H1 (cell line): ENCODE measurements around the gene MTO1. TPM values are rescaled to one million over a fixed set of nuclear protein-coding genes. Genes with fewer than 3 reads are reported as not detected.

ENCODE experiments used
- CTCF ChIA-PET: fragments of 300-600 bp; sonication (Branson Sonifier 250); formaldehyde crosslinking; loops from one replicate; lab custom pipeline; 2021; ENCODE audit not compliant: partially characterized antibody; lab: Charles Lee
- POLR2A ChIA-PET: fragments of 300-600 bp; sonication (Branson Sonifier 250); formaldehyde crosslinking; loops from one replicate; lab custom pipeline; 2021; ENCODE audit warnings: inconsistent platforms; ENCODE audit not compliant: partially characterized antibody; lab: Charles Lee
- DNase-seq, 2 experiments: peaks; one replicate each; pipeline versions ENCODE4 v3.0.0 to v3.0.0-alpha.2; 2010 to 2022; ENCODE audit warnings: low spot score in 2 of 2, low read depth in 1 of 2, mixed read lengths in 1 of 2
- FAIRE-seq: peaks from 2 replicates; lab custom pipeline; 2011; peaks lifted over from hg19 to GRCh38; lab: Jason Lieb, UNC
- H2AFZ ChIP-seq: 2 replicates; pipeline ENCODE4 v1.8.1; 2012; ENCODE audit warnings: low read length, inconsistent platforms
- H2AK5ac ChIP-seq: 2 replicates; pipeline ENCODE4 v1.6.1; 2013; ENCODE audit warnings: low read depth, low read length
- H2BK120ac ChIP-seq: replicated peaks from 2 replicates; pipeline ENCODE3; 2013; ENCODE audit warnings: low read depth, low read length, inconsistent platforms
- H2BK12ac ChIP-seq: 2 replicates; pipeline ENCODE4 v1.6.1; 2013; ENCODE audit warnings: low read depth, low read length
- H2BK15ac ChIP-seq: 2 replicates; pipeline ENCODE4 v1.6.1; 2013; ENCODE audit warnings: low read length
- H2BK20ac ChIP-seq: 2 replicates; pipeline ENCODE4 v1.6.1; 2013; ENCODE audit warnings: low read length
- H2BK5ac ChIP-seq: 2 replicates; pipeline ENCODE4 v1.6.1; 2013; ENCODE audit warnings: low read depth, low read length
- H3K14ac ChIP-seq: 2 replicates; pipeline ENCODE4 v1.6.1; 2013; ENCODE audit warnings: inconsistent platforms; ENCODE audit not compliant: insufficient read length
- H3K18ac ChIP-seq: 2 replicates; pipeline ENCODE4 v1.6.1; 2013; ENCODE audit warnings: low read length; ENCODE audit errors: extremely low read depth
- H3K23ac ChIP-seq: 2 replicates; pipeline ENCODE4 v1.6.1; 2013; ENCODE audit warnings: inconsistent platforms; ENCODE audit not compliant: insufficient read length
- H3K23me2 ChIP-seq: 2 replicates; pipeline ENCODE4 v1.6.1; 2013; ENCODE audit warnings: low read depth, low read length
- H3K27ac ChIP-seq: 2 replicates; pipeline ENCODE4 v1.6.1; 2011; ENCODE audit warnings: low read depth, low read length, inconsistent platforms
- H3K27me3 ChIP-seq, 4 experiments: replicated peaks in 1 of 4; 1 replicate in 1 of 4; 2 replicates in 3 of 4; pipeline versions ENCODE4 v1.6.1 to v1.8.1; 2011 to 2013; ENCODE audit warnings: low read length in 3 of 4, mild to moderate bottlenecking in 3 of 4, inconsistent platforms in 2 of 4, mixed read lengths in 2 of 4, moderate library complexity in 1 of 4; ENCODE audit not compliant: control insufficient read depth in 3 of 4, insufficient read depth in 3 of 4; ENCODE audit errors: extremely low read depth in 1 of 4
- H3K36me3 ChIP-seq, 4 experiments: 2 replicates each; pipeline versions ENCODE4 v1.6.1 to v1.8.1; 2011 to 2013; ENCODE audit warnings: mild to moderate bottlenecking in 4 of 4, low read length in 3 of 4, moderate library complexity in 2 of 4, control low read depth in 1 of 4, inconsistent platforms in 1 of 4; ENCODE audit not compliant: insufficient read depth in 4 of 4, control insufficient read depth in 2 of 4
- H3K4ac ChIP-seq: replicated peaks from 2 replicates; pipeline ENCODE3; 2013; ENCODE audit warnings: low read length, low read depth, mixed read lengths, inconsistent platforms; ENCODE audit not compliant: insufficient read length
- H3K4me1 ChIP-seq, 4 experiments: replicated peaks in 1 of 4; 1 replicate in 1 of 4; 2 replicates in 3 of 4; pipeline versions ENCODE4 v1.6.1 to v1.8.1; 2011 to 2013; ENCODE audit warnings: low read length in 3 of 4, inconsistent platforms in 2 of 4, mixed read lengths in 1 of 4; ENCODE audit not compliant: insufficient read depth in 4 of 4, control insufficient read depth in 3 of 4
- H3K4me2 ChIP-seq, 2 experiments: 2 replicates each; pipeline versions ENCODE4 v1.6.1 to v1.8.1; 2011 to 2013; ENCODE audit warnings: low read depth in 2 of 2, low read length in 2 of 2, control low read depth in 1 of 2, inconsistent platforms in 1 of 2, mild to moderate bottlenecking in 1 of 2; ENCODE audit not compliant: insufficient read depth in 1 of 2
- H3K4me3 ChIP-seq, 4 experiments: fragments of 200-600, 300-600 bp in 1 of 4; sonication (generic), shearing (Covaris generic), sonication (Bioruptor Twin) in 1 of 4; 2 replicates each; pipeline versions ENCODE4 v1.5.1 to v1.8.1; 2011 to 2016; ENCODE audit warnings: low read length in 4 of 4, low read depth in 3 of 4, control low read depth in 2 of 4, inconsistent platforms in 2 of 4, mild to moderate bottlenecking in 2 of 4, mixed read lengths in 1 of 4, moderate library complexity in 1 of 4; ENCODE audit not compliant: insufficient read depth in 2 of 4; ENCODE audit errors: extremely low read depth in 1 of 4
- H3K56ac ChIP-seq: replicated peaks from 2 replicates; pipeline ENCODE3; 2013; ENCODE audit warnings: low read depth, mild to moderate bottlenecking, mixed read lengths, low read length, inconsistent platforms; ENCODE audit not compliant: insufficient read length
- H3K79me1 ChIP-seq: 2 replicates; pipeline ENCODE4 v1.6.1; 2013; ENCODE audit warnings: low read depth, low read length, control low read depth
- H3K79me2 ChIP-seq, 2 experiments: 2 replicates each; pipeline versions ENCODE4 v1.6.1 to v1.8.1; 2012 to 2013; ENCODE audit warnings: low read length in 2 of 2, mild to moderate bottlenecking in 2 of 2, inconsistent platforms in 1 of 2; ENCODE audit not compliant: insufficient read depth in 2 of 2, control insufficient read depth in 1 of 2
- H3K9ac ChIP-seq, 4 experiments: replicated peaks in 1 of 4; 1 replicate in 1 of 4; 2 replicates in 3 of 4; pipeline versions ENCODE4 v1.6.1 to v1.8.1; 2011 to 2013; ENCODE audit warnings: low read depth in 3 of 4, low read length in 3 of 4, control low read depth in 2 of 4, mild to moderate bottlenecking in 2 of 4, moderate library complexity in 2 of 4, inconsistent platforms in 1 of 4; ENCODE audit errors: extremely low read depth in 1 of 4
- H3K9me3 ChIP-seq, 2 experiments: 2 replicates each; pipeline versions ENCODE4 v1.6.1 to v1.8.1; 2012 to 2013; ENCODE audit warnings: mild to moderate bottlenecking in 2 of 2, moderate library complexity in 2 of 2, control low read depth in 1 of 2, inconsistent platforms in 1 of 2, low read depth in 1 of 2, low read length in 1 of 2, mixed read lengths in 1 of 2; ENCODE audit not compliant: insufficient read depth in 2 of 2
- H4K20me1 ChIP-seq, 2 experiments: replicated peaks in 1 of 2; 2 replicates each; pipeline versions ENCODE3 to v1.8.1; 2011 to 2013; ENCODE audit warnings: inconsistent platforms in 2 of 2, low read length in 2 of 2, mild to moderate bottlenecking in 1 of 2; ENCODE audit not compliant: insufficient read depth in 2 of 2, control insufficient read depth in 1 of 2
- H4K5ac ChIP-seq: 2 replicates; pipeline ENCODE4 v1.6.1; 2013; ENCODE audit warnings: low read length, low read depth, mixed read lengths, inconsistent platforms; ENCODE audit not compliant: insufficient read length
- H4K8ac ChIP-seq: 2 replicates; pipeline ENCODE4 v1.8.0; 2013; ENCODE audit warnings: mild to moderate bottlenecking, moderate library complexity, low read length, inconsistent platforms; ENCODE audit not compliant: insufficient read depth; ENCODE audit errors: extremely low read depth
- H4K91ac ChIP-seq: replicated peaks from 2 replicates; pipeline ENCODE3; 2013; ENCODE audit warnings: low read length, mixed read lengths, inconsistent platforms; ENCODE audit not compliant: insufficient read length
- HDAC2 ChIP-seq, 2 experiments: fragments of 300-600 bp in 1 of 2; sonication (generic) in 1 of 2; IDR thresholded peaks; 2 replicates each; pipeline ENCODE4 v1.6.1; 2011 to 2012; ENCODE audit warnings: low read depth in 2 of 2, low read length in 2 of 2, mild to moderate bottlenecking in 2 of 2, moderate library complexity in 2 of 2, borderline replicate concordance in 1 of 2, inconsistent platforms in 1 of 2
- KDM1A ChIP-seq: fragments of 200-600, 300-600 bp; sonication (generic); IDR thresholded peaks from 2 replicates; pipeline ENCODE4 v1.7.1; 2016; ENCODE audit warnings: mild to moderate bottlenecking, low read length, borderline replicate concordance
- NANOG ChIP-seq: IDR thresholded peaks from 2 replicates; pipeline ENCODE4 v1.6.1; 2011; ENCODE audit warnings: low read length, low read depth, mild to moderate bottlenecking, inconsistent platforms; ENCODE audit not compliant: insufficient read depth, poor library complexity, severe bottlenecking
- NRF1 ChIP-seq: IDR thresholded peaks from 2 replicates; pipeline ENCODE4 v1.6.1; 2011; ENCODE audit warnings: mild to moderate bottlenecking, low read depth, low read length, improper control_type of control experiment
- RXRA ChIP-seq: IDR thresholded peaks from 2 replicates; pipeline ENCODE4 v1.6.1; 2011; ENCODE audit warnings: low read depth, mild to moderate bottlenecking, low read length, moderate library complexity; ENCODE audit not compliant: insufficient read depth
- WGBS, 2 experiments: shearing (Covaris generic) in 1 of 2; methylation state at CpG; one replicate each; pipeline versions ENCODE4 v1.1.6 to v1.1.7; 2013 to 2015; ENCODE audit warnings: low lambda C conversion rate in 2 of 2, mixed read lengths in 2 of 2, inconsistent platforms in 1 of 2, low coverage in 1 of 2, missing lambda C conversion rate in 1 of 2; ENCODE audit not compliant: insufficient replicate concordance in 2 of 2, insufficient coverage in 1 of 2, insufficient read length in 1 of 2; ENCODE audit errors: extremely low coverage in 1 of 2, missing lambda C conversion rate in 1 of 2; 5-methylcytosine and 5-hydroxymethylcytosine counted together
- polyA plus RNA-seq, 7 experiments: library from polyadenylated mRNA; depleted of rRNA in 3 of 7; stranded (reverse) in 5 of 7; unstranded in 2 of 7; fragments of >200 nt in 5 of 7; fragments of 200-250 nt in 2 of 7; gene quantifications; 1 replicate in 5 of 7; 2 replicates in 1 of 7; 4 replicates in 1 of 7; pipeline versions ENCODE4 v1.2.1 to v1.2.3, GENCODE V29; 2011 to 2013; ENCODE audit warnings: missing spikeins in 2 of 7, mixed read lengths in 2 of 7
- total RNA-seq: library from RNA; stranded (reverse); fragmentation: NEBNext Ultra II Directional; extraction: Animal tissue kit (Norgen Biotek cat#: 25700); gene quantifications from 2 replicates; pipeline ENCODE4 v1.2.1, GENCODE V29; 2021
- TF ChIP-seq, protein P1 (sequence below): IDR thresholded peaks from 2 replicates; pipeline ENCODE4 v1.6.1; 2011; ENCODE audit warnings: low read depth, mild to moderate bottlenecking, low read length; ENCODE audit not compliant: insufficient read depth

The MTO1 gene
- total and polyA plus RNA-seq, 2 of the 8 experiments (the other 6 are each of a cell fraction or from before 2014, with no cell fraction given) = 20.9 to 31.6 TPM

DNA sequence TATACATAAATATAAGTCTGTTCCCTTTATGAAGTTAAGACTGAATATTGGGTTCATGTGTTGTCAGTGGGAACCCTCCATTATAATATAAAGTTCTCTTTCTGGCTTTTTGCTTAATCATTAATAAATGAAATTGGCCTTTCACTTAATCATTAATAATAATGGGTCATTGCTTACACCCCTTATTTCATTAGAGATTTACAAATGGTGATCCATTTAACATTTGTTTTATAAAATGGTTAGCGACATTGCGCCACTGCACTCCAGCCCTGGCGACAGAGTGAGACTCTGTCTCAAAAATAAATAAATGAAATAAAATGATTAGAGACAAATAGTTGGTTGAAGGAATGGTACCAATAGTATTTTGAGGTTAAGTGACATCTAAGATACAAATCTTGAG lies 48.4 kb upstream of the MTO1 start:
- no peak for TF ChIP-seq RXRA
- TF ChIP-seq NANOG = no peak
- TF ChIP-seq, protein P1, sequence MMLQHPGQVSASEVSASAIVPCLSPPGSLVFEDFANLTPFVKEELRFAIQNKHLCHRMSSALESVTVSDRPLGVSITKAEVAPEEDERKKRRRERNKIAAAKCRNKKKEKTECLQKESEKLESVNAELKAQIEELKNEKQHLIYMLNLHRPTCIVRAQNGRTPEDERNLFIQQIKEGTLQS = no peak
- TF ChIP-seq NRF1 = no peak
- no peak for TF ChIP-seq HDAC2 (IDR thresholded peaks at IDR 0.05; ENCODE audit: borderline replicate concordance in 1 of 2, low read depth in 2 of 2, low read length in 2 of 2)
- TF ChIP-seq KDM1A = no peak
- POLR2A ChIA-PET = no interaction called here
- H3K27ac ChIP-seq = no peak overlapping the region
- no peaks in the 10 kb centered on the region for H3K9me3 ChIP-seq
- H2AFZ ChIP-seq = no peak overlapping the region
- H2BK12ac ChIP-seq = no peak overlapping the region
- no peak overlapping the region for H3K56ac ChIP-seq
- H3K79me1 ChIP-seq = no peaks in the 10 kb centered on the region
- no peak overlapping the region for H3K14ac ChIP-seq
- no peak overlapping the region for H3K4ac ChIP-seq
- no peak overlapping the region for H3K4me2 ChIP-seq
- no peak overlapping the region for H2BK15ac ChIP-seq
- FAIRE-seq (no peak), DNase-seq (no peak)
- H4K8ac ChIP-seq = no peak overlapping the region
- H3K79me2 ChIP-seq = no peaks in the 10 kb centered on the region
- peaks cover 0 to 1% (median 0%) of the 10 kb centered on the region in 4 experiments; a peak in 1 of 7 replicates for H3K27me3 ChIP-seq
- no peak overlapping the region for H2BK5ac ChIP-seq
- no peaks in the 10 kb centered on the region for H3K4me1 ChIP-seq
- no peaks in the 10 kb centered on the region for H3K36me3 ChIP-seq
- H2BK120ac ChIP-seq = no peak overlapping the region
- no peak overlapping the region for H2BK20ac ChIP-seq
- H3K9ac ChIP-seq = no peak overlapping the region
- no peak overlapping the region for H4K5ac ChIP-seq
- H2AK5ac ChIP-seq = no peak overlapping the region
- WGBS, 2 experiments = 96% methylated on average over 3 of the region's 3 CpGs; no CpG with 5 or more reads in 1 of the 2 experiments
- H3K23me2 ChIP-seq = no peaks in the 10 kb centered on the region
- CTCF ChIA-PET = no interaction called here
- no peaks in the 10 kb centered on the region for H4K20me1 ChIP-seq
- no peak overlapping the region for H3K23ac ChIP-seq
- no peak overlapping the region for H3K4me3 ChIP-seq
- H3K18ac ChIP-seq = no peak overlapping the region
- no peak overlapping the region for H4K91ac ChIP-seq
